NCI-H748 (cell line): ENCODE measurements around the gene NUMBL.

Experiments
- DNase-seq: peaks from one replicate; lab custom pipeline; 2025; ENCODE audit not compliant: unreplicated experiment; lab: John Stamatoyannopoulos, UW

NUMBL gene

DNA sequence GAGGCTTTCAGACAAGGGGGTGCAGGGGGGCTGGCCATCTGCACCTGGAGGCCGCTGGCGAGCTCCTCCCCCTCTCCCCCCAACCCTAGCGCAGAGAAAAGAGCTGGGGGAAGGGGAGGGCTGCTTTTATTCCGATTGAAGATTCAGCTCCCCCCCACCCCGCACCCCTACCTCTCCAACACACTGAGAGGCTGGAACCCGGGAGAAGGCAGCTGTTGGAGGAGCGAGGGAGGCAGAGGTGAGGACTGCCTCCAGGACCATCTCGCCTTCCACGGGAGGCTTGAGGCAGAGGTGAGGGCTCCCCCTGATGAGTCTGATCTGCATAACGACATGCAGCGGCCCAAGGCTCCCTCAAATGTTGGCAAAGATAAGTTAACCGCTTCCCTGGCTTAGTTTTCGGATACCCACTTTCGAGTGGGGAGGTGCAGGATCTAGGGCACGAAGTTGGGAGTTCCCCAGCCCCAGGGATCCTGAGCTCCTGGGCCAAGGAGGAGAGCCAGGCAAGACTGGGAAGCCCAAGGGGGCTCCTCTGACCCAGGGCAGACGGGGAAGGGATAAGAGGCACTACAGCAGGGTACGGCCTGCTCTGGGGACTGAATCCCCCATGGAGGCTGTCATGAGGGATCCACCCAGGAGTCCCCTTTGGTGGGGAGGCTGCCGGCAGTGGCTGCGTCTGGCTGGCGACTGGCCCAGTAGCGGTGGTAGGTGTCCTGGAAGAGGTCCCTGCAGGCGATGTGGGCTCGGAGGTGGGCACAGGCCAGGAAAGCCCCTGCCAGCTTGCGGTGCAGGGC is 1.2 kb upstream of the NUMBL start:
- no peak for DNase-seq

DNA sequence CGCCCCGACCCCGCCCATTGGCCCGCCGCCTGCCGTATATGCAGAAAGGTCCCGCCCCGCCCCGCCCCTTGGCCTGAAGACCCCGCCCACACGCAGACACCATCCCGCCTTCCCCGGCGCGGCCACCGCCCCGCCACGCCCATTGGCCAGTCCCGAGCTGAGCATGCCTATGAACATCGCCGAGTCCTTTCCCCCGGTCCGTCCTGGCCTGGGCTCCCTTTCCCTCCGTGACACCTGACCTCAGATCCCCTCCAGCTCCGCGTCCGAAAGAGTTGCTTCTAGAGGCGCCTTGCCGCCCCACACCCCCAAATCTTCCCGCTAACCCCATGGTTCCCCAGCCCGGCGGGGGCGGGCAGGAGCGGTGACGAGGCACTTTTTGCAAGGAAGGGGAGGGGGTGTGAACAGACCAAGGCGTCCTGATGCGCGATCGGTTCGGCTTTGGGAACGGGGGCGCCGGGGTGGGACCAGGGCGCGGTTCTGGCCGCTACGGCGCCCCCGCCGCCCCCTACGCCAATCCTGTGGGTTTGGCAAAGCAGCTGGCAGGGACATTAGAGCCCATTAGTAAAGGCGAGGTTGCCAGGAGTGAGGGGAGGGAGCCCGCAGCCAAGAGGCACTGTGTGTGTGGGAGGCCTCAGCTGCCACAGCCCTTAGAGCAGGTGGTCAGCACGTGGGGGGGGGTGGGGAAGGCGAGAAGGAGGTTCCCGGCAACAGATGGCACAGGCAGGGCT is 406 bp upstream of the NUMBL start:
- DNase-seq, result peak; percentile 92

DNA sequence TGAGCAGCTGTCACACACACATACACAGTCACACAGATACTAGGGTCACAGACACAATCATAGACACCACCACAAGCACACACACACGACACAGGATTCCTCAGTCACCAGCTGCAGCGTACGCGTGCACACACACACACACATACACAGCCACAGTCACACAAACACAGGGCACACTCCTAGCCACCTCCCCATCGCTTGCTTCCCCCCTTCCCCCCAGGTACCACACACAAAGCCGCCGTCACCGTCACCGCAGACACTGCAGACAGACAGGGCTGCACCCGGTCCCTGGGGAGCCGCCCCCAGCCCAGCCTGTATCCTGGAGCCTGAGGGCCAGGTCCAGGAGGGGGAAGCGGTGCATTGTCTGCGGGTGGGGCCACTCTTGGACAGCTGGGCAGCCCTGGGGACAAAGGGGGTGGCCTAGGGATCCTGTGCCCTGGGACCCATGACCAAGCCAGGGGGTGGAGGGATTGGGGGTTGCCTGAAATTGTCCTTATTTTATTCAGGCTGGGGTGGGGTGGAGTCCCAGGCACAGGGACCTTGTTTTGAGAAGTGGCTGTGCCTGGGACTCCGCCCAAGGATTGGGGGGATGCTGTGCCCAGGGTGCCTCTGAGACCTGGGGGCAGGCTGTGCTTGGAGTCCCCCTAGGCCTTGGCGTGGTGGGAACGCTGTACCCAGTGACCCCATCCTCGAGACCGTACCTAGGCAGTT is 957 bp downstream of the NUMBL start:
- peak; percentile 58 for DNase-seq

DNA sequence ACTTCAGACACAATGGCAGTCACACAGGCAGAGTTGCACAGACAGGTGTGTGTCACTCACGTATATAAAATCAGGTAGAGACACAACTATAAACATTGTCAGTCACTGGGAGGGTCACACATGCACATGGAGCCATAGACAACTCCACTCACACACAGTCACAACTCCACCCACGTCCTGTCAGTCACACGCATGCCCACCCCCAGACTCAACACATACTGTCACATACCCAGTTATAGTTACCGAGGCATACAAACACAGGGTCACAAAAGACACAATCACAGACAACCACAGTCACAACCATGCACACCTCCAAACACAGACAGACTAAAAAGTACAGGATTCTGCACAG is 1.5 kb downstream of the NUMBL start:
- no peak for DNase-seq

DNA sequence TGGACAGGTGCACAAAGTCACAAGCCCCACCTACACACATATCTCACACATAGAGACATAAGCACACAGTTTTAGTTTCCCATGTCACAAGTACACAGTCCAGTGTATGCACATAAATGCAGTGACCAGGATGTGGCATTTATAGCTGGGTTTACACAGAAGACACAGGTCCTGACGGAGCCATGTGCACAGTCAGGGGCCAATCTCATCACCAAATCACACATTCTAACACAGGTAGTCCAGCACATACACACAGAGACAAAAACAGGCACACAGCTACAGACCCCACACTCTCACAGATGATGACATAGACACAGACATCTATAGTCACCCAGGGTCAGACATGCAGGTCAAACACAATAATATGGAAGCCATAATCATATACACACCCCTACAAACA is 2.1 kb downstream of the NUMBL start:
- no peak for DNase-seq

DNA sequence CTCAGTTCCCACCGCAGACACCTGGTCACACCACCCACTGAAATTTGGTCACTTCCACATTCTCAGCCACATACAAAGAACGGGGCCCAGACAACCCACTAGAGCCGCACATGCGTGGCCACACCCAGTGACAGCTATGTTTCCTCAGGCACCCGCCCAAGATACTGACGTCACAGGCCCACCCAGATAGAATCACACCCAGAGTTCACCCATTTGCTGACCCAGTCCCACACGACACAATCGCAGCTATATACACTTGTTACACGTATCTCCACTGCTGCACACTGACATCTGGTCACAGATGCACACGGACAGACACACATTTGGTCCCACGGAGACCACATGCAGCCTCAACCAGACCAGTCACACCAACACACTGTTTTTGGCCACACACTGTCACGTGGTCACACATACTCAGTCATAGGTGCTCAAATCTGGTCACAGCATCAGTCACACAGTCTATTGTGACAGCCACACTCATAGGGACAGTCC is 2.9 kb downstream of the NUMBL start:
- no peak for DNase-seq

DNA sequence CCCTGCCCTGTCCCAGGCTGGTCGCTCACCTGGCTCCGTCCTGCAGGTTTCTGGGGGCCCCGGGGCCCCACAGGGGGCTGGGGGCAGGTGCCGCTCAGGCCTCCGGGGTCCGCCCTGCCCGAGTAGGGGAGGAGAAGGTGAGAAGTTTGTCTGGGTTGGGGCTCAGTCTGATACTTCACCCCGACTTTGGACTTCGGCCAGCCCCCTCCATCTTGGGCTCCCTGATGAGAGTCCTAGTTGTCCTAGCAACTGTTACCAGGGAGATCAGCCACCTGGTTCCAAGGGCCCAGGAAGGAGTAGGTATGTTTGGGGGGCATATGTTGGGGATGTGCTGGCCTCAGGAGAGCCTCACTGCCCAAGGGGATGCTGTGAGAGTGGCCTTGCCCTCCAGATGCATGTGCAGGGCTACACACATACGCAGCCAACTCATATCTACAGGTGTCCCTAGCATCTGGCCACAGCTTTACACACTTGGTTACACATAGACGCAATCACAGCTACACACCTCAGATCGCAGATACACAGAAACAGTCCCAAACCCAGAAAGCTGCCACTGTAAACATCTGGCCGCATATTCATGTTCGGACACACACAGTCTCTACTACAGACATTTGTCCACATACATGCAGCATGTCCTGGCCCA is 3.4 kb downstream of the NUMBL start:
- DNase-seq, result no peak

DNA sequence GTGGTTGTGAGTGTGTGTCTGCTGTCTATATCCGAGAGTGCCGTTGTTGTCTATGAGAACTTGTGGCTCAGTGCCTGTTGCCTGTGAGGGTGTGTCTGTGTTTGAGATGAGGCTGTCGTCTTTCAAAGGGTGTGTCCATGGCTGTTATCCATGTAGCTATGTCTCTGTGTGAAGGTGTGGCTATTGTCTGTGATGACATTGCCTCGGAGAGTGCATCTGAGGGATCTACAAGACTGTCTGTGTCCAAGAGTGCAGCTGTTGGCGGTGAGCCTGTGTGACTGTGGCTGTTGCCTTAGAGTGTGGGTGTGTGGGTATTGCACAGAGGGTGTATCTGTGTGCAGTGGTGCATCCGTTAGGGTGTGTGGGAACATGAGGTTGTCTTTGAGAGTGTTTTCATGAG is 4.9 kb downstream of the NUMBL start:
- DNase-seq, result peak; percentile 18

DNA sequence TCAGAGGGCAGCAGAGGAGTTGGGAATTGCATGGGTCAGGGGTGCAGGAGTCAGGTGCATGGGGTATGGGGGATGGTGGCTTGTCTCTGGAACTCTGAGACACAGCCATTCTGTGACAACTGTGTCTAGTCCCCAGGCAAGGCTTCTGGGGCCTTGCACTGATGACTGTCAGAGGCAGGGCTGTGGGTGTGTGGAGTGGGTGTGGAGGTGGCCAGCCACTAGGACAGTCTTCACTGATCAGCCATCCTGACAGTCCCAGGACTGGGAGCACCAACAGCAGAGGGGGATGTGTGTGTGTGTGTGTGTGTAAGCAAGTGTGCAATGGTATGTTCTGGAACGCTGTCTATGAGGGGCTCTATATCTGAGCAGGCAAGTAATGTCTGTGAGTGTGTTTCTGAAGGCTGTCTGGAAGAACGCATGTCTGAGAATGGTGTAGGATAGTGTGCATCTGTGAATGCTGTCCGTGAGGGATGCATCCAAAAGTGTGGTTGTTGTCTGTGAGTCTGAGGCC is 5.4 kb downstream of the NUMBL start:
- DNase-seq, result no peak

DNA sequence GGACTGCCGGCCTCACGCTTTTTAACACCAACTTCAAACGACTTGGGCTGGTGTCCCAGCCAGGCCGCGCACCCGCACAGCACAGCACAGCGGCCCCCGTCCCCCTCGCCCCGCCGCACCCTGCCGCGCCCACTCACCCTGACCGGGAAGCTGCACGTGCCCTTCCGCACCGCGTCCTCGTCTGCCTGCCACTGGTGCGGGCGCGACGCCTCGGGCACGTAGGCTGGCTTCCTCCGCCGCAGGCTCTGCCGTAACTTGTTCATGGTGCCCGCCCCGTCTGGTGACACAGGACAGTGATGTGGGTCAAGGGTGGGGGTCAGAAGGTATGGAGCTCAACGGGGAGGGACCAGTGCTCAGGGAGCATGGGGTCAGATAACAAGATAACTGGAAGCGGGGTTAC is 6.2 kb downstream of the NUMBL start:
- DNase-seq, result no peak

DNA sequence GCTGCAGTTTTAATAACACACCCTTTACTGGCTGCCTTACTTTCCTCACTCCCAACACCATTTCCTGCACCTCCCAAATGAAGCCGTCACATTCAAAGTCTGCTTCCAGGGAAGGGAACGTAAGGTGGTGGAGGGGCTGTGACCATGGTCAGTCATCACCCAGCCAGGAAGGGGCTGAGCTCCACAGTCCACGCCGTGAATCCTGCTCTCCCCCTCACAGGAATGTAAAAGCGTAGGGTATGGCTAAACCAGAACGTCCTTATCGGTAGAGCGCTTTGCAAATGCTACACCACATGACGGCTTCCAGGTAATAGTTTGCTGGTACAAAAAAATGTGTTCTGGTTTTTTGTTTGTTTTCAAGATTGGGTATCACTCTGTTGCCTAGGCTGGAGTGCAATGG is 7.0 kb downstream of the NUMBL start:
- DNase-seq, result no peak

DNA sequence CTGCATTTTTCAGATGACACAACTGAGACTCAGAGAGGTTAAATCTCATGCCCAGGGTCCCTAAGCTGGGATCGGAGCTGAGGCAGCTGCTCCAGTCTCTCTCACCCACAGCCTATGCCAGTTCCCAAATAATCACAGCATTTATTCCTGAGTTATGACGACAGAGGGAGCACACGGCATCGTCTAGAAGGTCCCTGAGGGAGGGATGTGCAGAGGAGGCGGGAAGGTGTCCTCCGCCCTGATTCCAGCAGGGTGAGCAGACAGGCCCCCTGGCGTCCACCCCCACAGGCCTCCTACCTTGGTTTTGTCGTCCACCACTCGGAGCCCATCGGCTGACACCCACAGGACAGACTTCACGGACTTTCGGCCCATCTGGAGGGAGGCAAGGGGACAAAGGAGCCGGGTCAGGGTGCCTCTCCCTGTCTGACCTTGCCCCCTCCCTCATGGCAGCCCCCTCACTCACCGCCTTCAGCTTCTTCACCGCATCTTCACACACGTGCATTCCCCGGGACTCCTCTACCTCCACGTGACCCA is 8.0 kb downstream of the NUMBL start:
- no peak for DNase-seq

DNA sequence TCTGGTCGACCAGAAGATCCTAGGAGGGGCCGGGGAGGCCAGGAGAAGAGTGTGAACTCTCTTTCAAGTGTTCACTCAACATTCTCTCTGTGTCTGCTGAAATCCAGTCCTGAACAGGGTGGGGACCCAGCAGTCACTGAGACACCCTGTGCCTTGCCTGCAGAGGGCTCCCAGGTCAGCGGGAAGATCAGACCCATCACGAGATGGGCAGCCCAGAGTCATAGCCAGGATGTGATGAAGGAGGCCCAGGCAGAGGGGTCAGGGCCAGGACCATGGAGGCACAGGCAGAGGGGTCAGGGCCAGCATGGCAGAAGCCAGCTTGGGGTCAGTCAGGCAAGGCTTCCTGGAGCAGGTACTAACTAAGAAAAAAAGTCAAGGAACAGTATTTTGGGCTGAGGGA is 9.4 kb downstream of the NUMBL start:
- no peak for DNase-seq

DNA sequence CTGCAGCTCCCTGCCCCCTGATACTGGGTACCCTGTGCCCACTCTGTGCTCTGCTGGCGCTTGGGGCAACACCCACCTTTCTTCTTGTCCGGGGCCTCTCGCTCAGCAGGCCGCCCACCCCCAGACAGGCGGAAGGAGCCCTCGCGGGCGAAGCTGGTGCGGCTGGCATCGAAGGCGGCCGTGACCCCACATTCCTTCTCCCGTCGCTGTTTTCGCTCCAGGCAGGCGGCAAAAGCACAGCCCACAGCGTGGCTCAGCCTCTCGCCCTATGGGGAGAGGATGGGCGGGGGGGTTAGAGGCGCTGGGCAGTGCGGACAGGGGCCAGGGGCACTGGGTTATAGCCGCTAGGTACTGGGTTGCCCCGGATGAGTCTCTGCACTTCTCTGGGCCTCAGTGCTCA is 13.3 kb downstream of the NUMBL start:
- no peak for DNase-seq

DNA sequence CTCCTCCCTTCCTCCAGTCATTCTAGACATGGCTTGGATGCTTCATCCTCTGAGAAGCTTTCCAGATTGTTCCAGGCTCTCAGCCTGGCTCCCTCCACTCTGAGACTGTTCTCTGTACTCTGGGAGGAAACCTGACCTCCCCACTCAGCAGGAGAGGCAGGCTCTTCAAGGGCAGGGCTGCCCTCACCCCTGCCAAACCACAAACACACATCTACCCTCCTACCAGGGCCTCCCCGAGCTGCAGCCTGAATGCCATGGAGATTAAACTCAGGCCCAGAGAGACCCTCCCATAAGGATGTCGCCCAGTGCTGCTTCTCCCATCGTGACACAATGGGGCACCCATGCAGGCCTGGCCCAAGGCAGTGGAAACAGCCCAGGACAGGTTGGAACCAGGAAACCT is 16.2 kb downstream of the NUMBL start:
- DNase-seq, result no peak

DNA sequence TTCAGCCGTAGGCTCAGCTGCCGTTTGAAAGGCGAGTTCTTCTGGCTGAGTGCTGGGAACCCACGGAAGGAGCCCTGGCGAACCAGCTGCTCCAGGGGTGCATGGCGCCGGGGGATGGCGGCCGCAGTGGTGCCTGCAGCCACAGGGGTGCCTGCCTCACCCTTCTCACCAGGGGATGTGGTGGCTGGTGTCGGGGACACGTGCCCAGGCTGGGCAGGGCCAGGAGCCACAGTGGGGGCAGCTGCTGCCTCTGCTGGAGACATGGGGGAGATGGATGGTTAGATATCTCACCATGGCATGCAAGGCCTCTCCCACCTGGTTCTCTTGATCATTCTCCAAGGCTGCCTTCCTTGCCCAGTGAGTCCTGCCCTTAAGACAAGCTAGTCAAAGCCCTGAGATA is 17.1 kb downstream of the NUMBL start:
- DNase-seq, result no peak

DNA sequence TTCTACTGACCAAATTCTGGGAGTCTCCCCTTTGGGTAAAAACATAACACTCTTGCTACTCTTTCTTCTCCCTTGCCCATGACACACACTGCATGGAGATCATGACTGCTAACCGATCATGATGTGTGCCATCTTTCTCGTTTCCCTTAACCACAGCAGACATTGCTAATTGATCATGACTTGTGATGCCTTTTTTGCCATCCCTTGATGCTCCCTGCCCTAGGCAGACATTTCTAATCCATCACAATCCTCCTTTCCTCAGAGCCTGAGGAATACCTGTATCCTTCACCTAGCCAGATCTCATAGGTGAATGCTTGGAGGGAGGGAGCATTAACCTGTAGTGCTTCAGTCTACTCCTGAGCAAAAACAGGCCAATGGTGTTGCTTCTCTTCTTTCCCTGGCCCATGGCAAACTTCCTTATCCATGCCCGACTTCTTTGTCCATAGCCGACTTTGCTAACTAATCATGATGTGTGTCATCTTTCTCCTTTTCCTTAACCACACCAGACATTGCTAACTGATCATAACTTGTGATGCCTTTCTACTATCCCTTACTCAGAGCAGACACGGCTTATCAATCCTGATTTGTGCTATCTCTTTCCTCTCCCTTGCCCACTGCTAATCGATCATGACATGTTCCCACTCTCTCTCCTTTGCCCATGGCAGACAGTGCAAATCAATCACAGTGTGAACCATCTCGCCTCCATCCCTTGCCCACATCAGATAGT is 17.7 kb downstream of the NUMBL start:
- no peak for DNase-seq

DNA sequence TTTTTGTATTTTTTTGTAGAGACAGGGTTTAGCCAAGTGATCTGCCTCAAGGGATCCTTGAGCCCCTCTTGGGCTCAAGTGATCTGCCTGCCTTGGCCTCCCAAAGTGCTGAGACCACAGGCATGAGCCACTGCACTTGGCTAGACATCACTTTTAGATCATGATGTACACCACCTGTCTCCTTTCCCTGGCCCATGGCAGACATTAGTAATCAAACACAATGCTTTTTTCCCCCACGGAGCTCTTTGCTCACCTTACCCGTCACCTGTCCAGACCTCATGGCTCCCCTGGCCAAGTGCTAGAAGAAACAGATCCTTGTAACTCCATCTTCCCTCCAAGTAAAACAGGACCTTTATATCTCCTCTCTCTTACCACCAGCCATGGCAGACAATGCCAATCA is 18.4 kb downstream of the NUMBL start:
- DNase-seq, result no peak

DNA sequence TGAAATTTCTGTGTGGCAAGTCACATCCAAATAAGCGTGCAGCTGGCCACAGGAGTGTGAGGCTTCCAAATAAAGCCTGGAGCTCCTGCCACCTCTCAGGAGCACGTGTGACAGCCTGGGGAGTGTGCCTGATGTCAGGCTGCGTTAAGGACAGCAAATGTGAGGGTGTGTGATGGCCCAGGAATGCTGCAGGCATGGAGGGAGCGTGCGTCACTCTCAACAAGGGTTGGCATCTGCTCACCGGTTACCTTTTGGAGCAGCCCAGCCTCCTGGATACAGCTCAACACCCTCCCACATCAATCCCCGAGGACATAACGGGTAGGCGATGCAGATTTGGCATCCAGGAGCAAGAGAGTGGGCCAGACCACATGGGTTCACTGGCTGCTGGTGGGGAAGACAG is 19.0 kb downstream of the NUMBL start:
- DNase-seq, result no peak

DNA sequence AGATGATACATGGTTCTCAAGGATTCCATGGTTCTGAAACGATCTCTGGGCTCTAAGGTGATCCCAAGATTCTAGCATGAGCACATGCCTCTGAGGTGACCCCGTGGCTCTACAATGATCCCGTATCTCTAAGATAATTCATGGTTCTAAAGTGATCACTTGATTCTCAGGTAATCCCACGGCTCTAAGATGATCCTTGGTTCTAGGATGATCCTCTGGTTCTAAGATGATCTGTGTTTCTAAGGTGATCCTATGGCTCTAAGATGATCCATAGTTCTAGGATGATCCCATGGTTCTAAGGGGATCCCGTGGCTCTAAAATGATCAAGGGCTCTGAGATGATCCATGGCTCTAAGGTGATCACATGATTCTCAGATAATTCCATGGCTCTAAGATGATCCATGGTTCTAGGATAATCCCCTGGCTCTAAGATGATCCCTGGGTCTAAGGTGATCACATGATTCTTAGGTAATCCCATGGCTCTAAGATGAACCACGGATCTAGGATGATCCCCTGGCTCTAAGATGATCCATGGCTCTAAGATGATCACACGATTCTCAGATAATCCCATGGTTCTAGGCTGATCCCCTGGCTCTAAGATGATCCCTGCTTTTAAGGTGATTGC is 21.3 kb downstream of the NUMBL start:
- no peak for DNase-seq
